Fibroblast of mammary gland (primary cell): ENCODE results near the gene SNX9.

Experiments used
- DNase-seq: peaks from one replicate; pipeline ENCODE4 v3.0.0-alpha.2; 2010; ENCODE audit warnings: low read depth
- H3K4me3 ChIP-seq: 2 replicates; pipeline ENCODE4 v1.5.1; 2011; ENCODE audit warnings: low read depth, mild to moderate bottlenecking, low read length, moderate library complexity; ENCODE audit not compliant: control insufficient read depth
- TF ChIP-seq, protein P1 (sequence below): conservative IDR thresholded peaks from 2 replicates; pipeline ENCODE4 v1.5.1; 2011; ENCODE audit warnings: low read depth, low read length, inconsistent platforms; ENCODE audit not compliant: control insufficient read depth, insufficient read depth

SNX9 gene

DNA sequence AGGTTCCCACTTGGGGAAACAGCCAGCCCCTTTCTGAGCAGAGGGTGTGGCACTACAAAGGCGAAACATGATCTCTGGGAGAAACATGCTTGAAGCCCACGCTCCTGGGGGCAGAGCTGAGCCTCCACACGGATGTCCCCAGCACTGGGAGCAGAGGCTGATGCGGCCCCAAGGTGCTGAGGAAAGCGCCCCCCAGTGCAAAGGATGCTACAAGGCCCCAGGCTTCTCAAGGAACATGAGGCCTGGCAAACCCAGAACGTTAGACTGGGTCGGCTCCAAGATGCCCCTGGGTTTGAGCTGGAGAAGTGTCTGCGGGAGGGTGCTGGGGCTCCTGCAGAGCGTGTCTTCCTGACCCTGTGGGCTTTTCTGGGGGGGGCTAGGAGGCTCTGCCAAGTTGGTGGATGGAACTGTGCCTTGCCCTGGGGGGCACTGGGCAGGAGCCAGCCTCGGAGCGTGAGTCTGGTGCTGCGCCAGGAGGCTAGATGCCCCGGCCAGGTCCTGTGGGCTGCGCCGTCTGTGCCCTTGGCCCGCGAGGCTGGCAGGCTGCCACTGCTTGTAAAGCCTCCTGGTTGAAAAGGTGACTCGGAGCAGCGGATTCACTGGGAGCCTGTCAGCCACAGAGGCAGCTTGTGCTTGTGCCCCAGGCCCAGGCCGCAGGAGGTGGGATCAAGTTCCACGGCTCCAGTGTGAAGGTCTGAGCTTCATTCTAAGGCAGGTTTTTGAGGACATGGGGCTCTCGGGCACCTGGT lies 166.7 kb downstream of the SNX9 start:
- DNase-seq: peak; percentile 56
- H3K4me3 ChIP-seq: no peak overlapping the region
- TF ChIP-seq, protein P1, sequence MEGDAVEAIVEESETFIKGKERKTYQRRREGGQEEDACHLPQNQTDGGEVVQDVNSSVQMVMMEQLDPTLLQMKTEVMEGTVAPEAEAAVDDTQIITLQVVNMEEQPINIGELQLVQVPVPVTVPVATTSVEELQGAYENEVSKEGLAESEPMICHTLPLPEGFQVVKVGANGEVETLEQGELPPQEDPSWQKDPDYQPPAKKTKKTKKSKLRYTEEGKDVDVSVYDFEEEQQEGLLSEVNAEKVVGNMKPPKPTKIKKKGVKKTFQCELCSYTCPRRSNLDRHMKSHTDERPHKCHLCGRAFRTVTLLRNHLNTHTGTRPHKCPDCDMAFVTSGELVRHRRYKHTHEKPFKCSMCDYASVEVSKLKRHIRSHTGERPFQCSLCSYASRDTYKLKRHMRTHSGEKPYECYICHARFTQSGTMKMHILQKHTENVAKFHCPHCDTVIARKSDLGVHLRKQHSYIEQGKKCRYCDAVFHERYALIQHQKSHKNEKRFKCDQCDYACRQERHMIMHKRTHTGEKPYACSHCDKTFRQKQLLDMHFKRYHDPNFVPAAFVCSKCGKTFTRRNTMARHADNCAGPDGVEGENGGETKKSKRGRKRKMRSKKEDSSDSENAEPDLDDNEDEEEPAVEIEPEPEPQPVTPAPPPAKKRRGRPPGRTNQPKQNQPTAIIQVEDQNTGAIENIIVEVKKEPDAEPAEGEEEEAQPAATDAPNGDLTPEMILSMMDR: no peak

DNA sequence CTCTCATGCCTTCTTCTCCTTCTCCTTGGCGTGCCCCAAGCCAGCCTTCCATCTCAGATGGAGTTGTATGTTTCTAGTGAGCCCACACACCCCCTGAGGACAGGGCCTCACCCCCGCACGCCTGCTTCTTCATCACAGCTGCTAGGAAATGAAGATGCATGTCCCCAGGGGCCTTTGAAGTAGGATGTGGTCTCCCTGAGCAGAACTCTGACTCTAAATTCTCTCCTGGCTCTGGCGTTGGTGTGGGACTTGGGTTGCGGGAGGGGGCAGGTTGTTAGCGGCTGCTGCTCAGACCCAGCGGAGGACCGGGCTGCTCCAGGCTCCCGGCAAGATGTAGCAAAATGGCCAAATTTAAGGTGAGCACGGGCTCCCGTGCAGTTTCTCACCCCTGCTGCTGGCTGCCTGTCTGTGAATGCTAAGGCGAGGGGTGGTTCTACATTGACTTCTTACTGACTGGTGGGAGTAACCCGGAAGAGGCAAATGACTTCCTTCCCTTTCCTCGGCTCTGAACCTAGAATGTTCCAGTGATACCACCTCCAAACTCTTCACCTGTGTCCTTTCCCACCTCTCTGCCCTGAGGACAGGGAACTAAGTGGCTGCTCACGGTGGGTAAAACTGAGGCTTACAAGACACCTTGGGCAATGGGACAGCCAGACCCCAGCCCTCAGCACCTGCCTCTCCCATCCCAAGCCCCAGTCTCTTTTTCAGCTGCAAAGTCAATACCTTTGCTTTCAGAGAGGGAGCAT lies 167.4 kb downstream of the SNX9 start:
- peak; percentile 81 for DNase-seq
- TF ChIP-seq, protein P1: no peak
- no peak overlapping the region for H3K4me3 ChIP-seq

DNA sequence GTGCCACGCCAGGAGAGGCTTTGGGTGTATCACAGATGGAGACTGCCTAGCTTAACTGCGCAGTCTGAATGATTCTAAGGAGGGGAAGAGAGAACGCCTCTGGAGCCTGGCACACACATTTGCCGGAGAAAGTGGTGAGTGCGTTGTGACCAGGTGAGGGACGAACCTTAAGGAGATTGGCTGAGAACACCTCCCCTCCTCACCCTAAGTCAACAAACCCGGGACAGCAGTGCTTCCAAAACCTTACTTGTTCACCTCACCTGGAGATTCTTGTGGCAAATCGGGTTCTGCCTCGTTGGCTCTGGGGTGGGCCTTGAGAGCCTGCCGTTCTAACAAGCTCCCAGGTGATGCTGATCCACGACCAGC lies 168.0 kb downstream of the SNX9 start:
- DNase-seq: no peak
- H3K4me3 ChIP-seq: no peak overlapping the region
- TF ChIP-seq, protein P1: no peak

DNA sequence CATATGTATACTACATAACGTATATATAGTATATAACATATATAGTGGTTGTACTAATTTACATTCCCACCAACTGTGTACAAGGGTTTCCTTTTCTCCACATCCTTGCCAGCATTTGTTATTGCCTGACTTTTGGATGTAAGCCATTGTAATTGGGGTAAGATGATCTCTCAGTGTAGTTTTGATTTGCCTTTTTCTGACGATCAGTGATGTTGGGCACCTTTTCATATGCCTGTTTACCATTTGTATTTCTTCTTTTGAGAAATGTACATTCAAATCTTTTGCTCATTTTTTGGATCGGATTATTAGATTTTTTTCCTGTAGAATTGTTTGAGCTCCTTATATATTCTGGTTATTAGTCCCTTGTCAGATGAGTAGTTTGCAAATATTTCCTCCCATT lies 170.0 kb downstream of the SNX9 start:
- peak; percentile 25 for DNase-seq
- TF ChIP-seq, protein P1: no peak
- H3K4me3 ChIP-seq: no peak overlapping the region

DNA sequence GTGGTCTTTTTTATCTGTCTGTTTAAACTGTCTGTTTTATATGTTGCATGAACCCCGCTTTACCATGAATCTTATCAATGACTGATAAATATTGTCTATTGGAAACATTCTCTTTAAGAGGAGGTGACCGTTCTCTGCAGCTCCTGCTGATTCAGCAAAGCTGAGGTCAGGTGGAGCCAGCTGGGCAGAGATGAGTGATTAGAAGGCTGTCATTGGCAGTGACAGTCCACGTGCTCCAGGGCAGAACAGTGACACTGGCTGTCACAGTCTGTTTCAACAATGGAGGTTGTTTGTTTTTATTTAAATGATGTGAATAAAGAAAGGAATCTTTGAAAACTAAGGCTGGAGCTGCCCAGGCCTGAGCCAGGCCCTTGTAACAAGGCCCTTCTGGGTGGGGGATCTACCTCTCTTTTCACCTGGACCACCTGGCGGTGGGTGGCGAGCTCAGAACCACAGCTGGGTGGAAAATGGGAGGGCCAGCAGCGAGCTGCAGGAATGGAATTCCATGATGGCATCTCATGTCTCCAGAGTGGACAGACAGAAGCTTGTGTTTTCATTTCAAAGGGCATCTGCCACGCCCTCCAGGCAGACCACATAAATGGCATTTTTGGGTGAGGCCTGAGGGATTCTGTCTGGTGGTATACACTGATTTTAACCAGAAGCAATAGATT lies 171.2 kb downstream of the SNX9 start:
- no peak for DNase-seq
- H3K4me3 ChIP-seq: no peak overlapping the region
- TF ChIP-seq, protein P1: no peak
